H1 (cell line): ENCODE results near the gene GLS2. TPM values are rescaled to one million over a fixed set of nuclear protein-coding genes. Genes with fewer than 3 reads are reported as not detected.

ENCODE experiments used
- CTCF ChIA-PET: fragments of 300-600 bp; sonication (Branson Sonifier 250); formaldehyde crosslinking; loops from one replicate; lab custom pipeline; 2021; ENCODE audit not compliant: partially characterized antibody; lab: Charles Lee
- POLR2A ChIA-PET: fragments of 300-600 bp; sonication (Branson Sonifier 250); formaldehyde crosslinking; loops from one replicate; lab custom pipeline; 2021; ENCODE audit warnings: inconsistent platforms; ENCODE audit not compliant: partially characterized antibody; lab: Charles Lee
- DNase-seq, 2 experiments: peaks; one replicate each; pipeline versions ENCODE4 v3.0.0 to v3.0.0-alpha.2; 2010 to 2022; ENCODE audit warnings: low spot score in 2 of 2, low read depth in 1 of 2, mixed read lengths in 1 of 2
- FAIRE-seq: peaks from 2 replicates; lab custom pipeline; 2011; peaks lifted over from hg19 to GRCh38; lab: Jason Lieb, UNC
- H2AFZ ChIP-seq: 2 replicates; pipeline ENCODE4 v1.8.1; 2012; ENCODE audit warnings: low read length, inconsistent platforms
- H2AK5ac ChIP-seq: 2 replicates; pipeline ENCODE4 v1.6.1; 2013; ENCODE audit warnings: low read depth, low read length
- H2BK120ac ChIP-seq: replicated peaks from 2 replicates; pipeline ENCODE3; 2013; ENCODE audit warnings: low read depth, low read length, inconsistent platforms
- H2BK12ac ChIP-seq: 2 replicates; pipeline ENCODE4 v1.6.1; 2013; ENCODE audit warnings: low read depth, low read length
- H2BK15ac ChIP-seq: 2 replicates; pipeline ENCODE4 v1.6.1; 2013; ENCODE audit warnings: low read length
- H2BK20ac ChIP-seq: 2 replicates; pipeline ENCODE4 v1.6.1; 2013; ENCODE audit warnings: low read length
- H2BK5ac ChIP-seq: 2 replicates; pipeline ENCODE4 v1.6.1; 2013; ENCODE audit warnings: low read depth, low read length
- H3K14ac ChIP-seq: 2 replicates; pipeline ENCODE4 v1.6.1; 2013; ENCODE audit warnings: inconsistent platforms; ENCODE audit not compliant: insufficient read length
- H3K18ac ChIP-seq: 2 replicates; pipeline ENCODE4 v1.6.1; 2013; ENCODE audit warnings: low read length; ENCODE audit errors: extremely low read depth
- H3K23ac ChIP-seq: 2 replicates; pipeline ENCODE4 v1.6.1; 2013; ENCODE audit warnings: inconsistent platforms; ENCODE audit not compliant: insufficient read length
- H3K23me2 ChIP-seq: 2 replicates; pipeline ENCODE4 v1.6.1; 2013; ENCODE audit warnings: low read depth, low read length
- H3K27ac ChIP-seq: 2 replicates; pipeline ENCODE4 v1.6.1; 2011; ENCODE audit warnings: low read depth, low read length, inconsistent platforms
- H3K27me3 ChIP-seq, 4 experiments: replicated peaks in 1 of 4; 1 replicate in 1 of 4; 2 replicates in 3 of 4; pipeline versions ENCODE4 v1.6.1 to v1.8.1; 2011 to 2013; ENCODE audit warnings: low read length in 3 of 4, mild to moderate bottlenecking in 3 of 4, inconsistent platforms in 2 of 4, mixed read lengths in 2 of 4, moderate library complexity in 1 of 4; ENCODE audit not compliant: control insufficient read depth in 3 of 4, insufficient read depth in 3 of 4; ENCODE audit errors: extremely low read depth in 1 of 4
- H3K36me3 ChIP-seq, 4 experiments: 2 replicates each; pipeline versions ENCODE4 v1.6.1 to v1.8.1; 2011 to 2013; ENCODE audit warnings: mild to moderate bottlenecking in 4 of 4, low read length in 3 of 4, moderate library complexity in 2 of 4, control low read depth in 1 of 4, inconsistent platforms in 1 of 4; ENCODE audit not compliant: insufficient read depth in 4 of 4, control insufficient read depth in 2 of 4
- H3K4ac ChIP-seq: replicated peaks from 2 replicates; pipeline ENCODE3; 2013; ENCODE audit warnings: low read length, low read depth, mixed read lengths, inconsistent platforms; ENCODE audit not compliant: insufficient read length
- H3K4me1 ChIP-seq, 4 experiments: replicated peaks in 1 of 4; 1 replicate in 1 of 4; 2 replicates in 3 of 4; pipeline versions ENCODE4 v1.6.1 to v1.8.1; 2011 to 2013; ENCODE audit warnings: low read length in 3 of 4, inconsistent platforms in 2 of 4, mixed read lengths in 1 of 4; ENCODE audit not compliant: insufficient read depth in 4 of 4, control insufficient read depth in 3 of 4
- H3K4me2 ChIP-seq, 2 experiments: 2 replicates each; pipeline versions ENCODE4 v1.6.1 to v1.8.1; 2011 to 2013; ENCODE audit warnings: low read depth in 2 of 2, low read length in 2 of 2, control low read depth in 1 of 2, inconsistent platforms in 1 of 2, mild to moderate bottlenecking in 1 of 2; ENCODE audit not compliant: insufficient read depth in 1 of 2
- H3K4me3 ChIP-seq, 4 experiments: fragments of 200-600, 300-600 bp in 1 of 4; sonication (generic), shearing (Covaris generic), sonication (Bioruptor Twin) in 1 of 4; 2 replicates each; pipeline versions ENCODE4 v1.5.1 to v1.8.1; 2011 to 2016; ENCODE audit warnings: low read length in 4 of 4, low read depth in 3 of 4, control low read depth in 2 of 4, inconsistent platforms in 2 of 4, mild to moderate bottlenecking in 2 of 4, mixed read lengths in 1 of 4, moderate library complexity in 1 of 4; ENCODE audit not compliant: insufficient read depth in 2 of 4; ENCODE audit errors: extremely low read depth in 1 of 4
- H3K56ac ChIP-seq: replicated peaks from 2 replicates; pipeline ENCODE3; 2013; ENCODE audit warnings: low read depth, mild to moderate bottlenecking, mixed read lengths, low read length, inconsistent platforms; ENCODE audit not compliant: insufficient read length
- H3K79me1 ChIP-seq: 2 replicates; pipeline ENCODE4 v1.6.1; 2013; ENCODE audit warnings: low read depth, low read length, control low read depth
- H3K79me2 ChIP-seq, 2 experiments: 2 replicates each; pipeline versions ENCODE4 v1.6.1 to v1.8.1; 2012 to 2013; ENCODE audit warnings: low read length in 2 of 2, mild to moderate bottlenecking in 2 of 2, inconsistent platforms in 1 of 2; ENCODE audit not compliant: insufficient read depth in 2 of 2, control insufficient read depth in 1 of 2
- H3K9ac ChIP-seq, 4 experiments: replicated peaks in 1 of 4; 1 replicate in 1 of 4; 2 replicates in 3 of 4; pipeline versions ENCODE4 v1.6.1 to v1.8.1; 2011 to 2013; ENCODE audit warnings: low read depth in 3 of 4, low read length in 3 of 4, control low read depth in 2 of 4, mild to moderate bottlenecking in 2 of 4, moderate library complexity in 2 of 4, inconsistent platforms in 1 of 4; ENCODE audit errors: extremely low read depth in 1 of 4
- H3K9me3 ChIP-seq, 2 experiments: 2 replicates each; pipeline versions ENCODE4 v1.6.1 to v1.8.1; 2012 to 2013; ENCODE audit warnings: mild to moderate bottlenecking in 2 of 2, moderate library complexity in 2 of 2, control low read depth in 1 of 2, inconsistent platforms in 1 of 2, low read depth in 1 of 2, low read length in 1 of 2, mixed read lengths in 1 of 2; ENCODE audit not compliant: insufficient read depth in 2 of 2
- H4K20me1 ChIP-seq, 2 experiments: replicated peaks in 1 of 2; 2 replicates each; pipeline versions ENCODE3 to v1.8.1; 2011 to 2013; ENCODE audit warnings: inconsistent platforms in 2 of 2, low read length in 2 of 2, mild to moderate bottlenecking in 1 of 2; ENCODE audit not compliant: insufficient read depth in 2 of 2, control insufficient read depth in 1 of 2
- H4K5ac ChIP-seq: 2 replicates; pipeline ENCODE4 v1.6.1; 2013; ENCODE audit warnings: low read length, low read depth, mixed read lengths, inconsistent platforms; ENCODE audit not compliant: insufficient read length
- H4K8ac ChIP-seq: 2 replicates; pipeline ENCODE4 v1.8.0; 2013; ENCODE audit warnings: mild to moderate bottlenecking, moderate library complexity, low read length, inconsistent platforms; ENCODE audit not compliant: insufficient read depth; ENCODE audit errors: extremely low read depth
- H4K91ac ChIP-seq: replicated peaks from 2 replicates; pipeline ENCODE3; 2013; ENCODE audit warnings: low read length, mixed read lengths, inconsistent platforms; ENCODE audit not compliant: insufficient read length
- EP300 ChIP-seq, 2 experiments: IDR thresholded peaks; 1 replicate in 1 of 2; 2 replicates in 1 of 2; pipeline ENCODE4 v1.6.1; 2011 to 2012; ENCODE audit warnings: low read depth in 2 of 2, low read length in 2 of 2, mild to moderate bottlenecking in 2 of 2, borderline replicate concordance in 1 of 2, inconsistent platforms in 1 of 2, moderate library complexity in 1 of 2
- HDAC2 ChIP-seq, 2 experiments: fragments of 300-600 bp in 1 of 2; sonication (generic) in 1 of 2; IDR thresholded peaks; 2 replicates each; pipeline ENCODE4 v1.6.1; 2011 to 2012; ENCODE audit warnings: low read depth in 2 of 2, low read length in 2 of 2, mild to moderate bottlenecking in 2 of 2, moderate library complexity in 2 of 2, borderline replicate concordance in 1 of 2, inconsistent platforms in 1 of 2
- JUN ChIP-seq: IDR thresholded peaks from 2 replicates; pipeline ENCODE4 v1.6.1; 2011; ENCODE audit warnings: low read depth, mild to moderate bottlenecking, improper control_type of control experiment, low read length
- MAFK ChIP-seq: IDR thresholded peaks from 2 replicates; pipeline ENCODE4 v1.6.1; 2012; ENCODE audit warnings: low read depth, mild to moderate bottlenecking, improper control_type of control experiment, low read length
- NANOG ChIP-seq: IDR thresholded peaks from 2 replicates; pipeline ENCODE4 v1.6.1; 2011; ENCODE audit warnings: low read length, low read depth, mild to moderate bottlenecking, inconsistent platforms; ENCODE audit not compliant: insufficient read depth, poor library complexity, severe bottlenecking
- SRF ChIP-seq: IDR thresholded peaks from 2 replicates; pipeline ENCODE4 v1.6.1; 2011; ENCODE audit warnings: mild to moderate bottlenecking, low read depth, low read length, moderate library complexity
- WGBS, 2 experiments: shearing (Covaris generic) in 1 of 2; methylation state at CpG; one replicate each; pipeline versions ENCODE4 v1.1.6 to v1.1.7; 2013 to 2015; ENCODE audit warnings: low lambda C conversion rate in 2 of 2, mixed read lengths in 2 of 2, inconsistent platforms in 1 of 2, low coverage in 1 of 2, missing lambda C conversion rate in 1 of 2; ENCODE audit not compliant: insufficient replicate concordance in 2 of 2, insufficient coverage in 1 of 2, insufficient read length in 1 of 2; ENCODE audit errors: extremely low coverage in 1 of 2, missing lambda C conversion rate in 1 of 2; 5-methylcytosine and 5-hydroxymethylcytosine counted together
- polyA plus RNA-seq, 7 experiments: library from polyadenylated mRNA; depleted of rRNA in 3 of 7; stranded (reverse) in 5 of 7; unstranded in 2 of 7; fragments of >200 nt in 5 of 7; fragments of 200-250 nt in 2 of 7; gene quantifications; 1 replicate in 5 of 7; 2 replicates in 1 of 7; 4 replicates in 1 of 7; pipeline versions ENCODE4 v1.2.1 to v1.2.3, GENCODE V29; 2011 to 2013; ENCODE audit warnings: missing spikeins in 2 of 7, mixed read lengths in 2 of 7
- total RNA-seq: library from RNA; stranded (reverse); fragmentation: NEBNext Ultra II Directional; extraction: Animal tissue kit (Norgen Biotek cat#: 25700); gene quantifications from 2 replicates; pipeline ENCODE4 v1.2.1, GENCODE V29; 2021
- TF ChIP-seq, protein P1 (sequence below), 3 experiments: IDR thresholded peaks; 1 replicate in 2 of 3; 2 replicates in 1 of 3; pipeline versions ENCODE4 v1.5.1 to v1.6.1; 2011; ENCODE audit warnings: low read length in 3 of 3, mild to moderate bottlenecking in 3 of 3, inconsistent platforms in 2 of 3, low read depth in 1 of 3, moderate library complexity in 1 of 3; ENCODE audit not compliant: insufficient read depth in 1 of 3; ENCODE audit errors: control extremely low read depth in 1 of 3

GLS2 gene
- total and polyA plus RNA-seq, 2 of the 8 experiments (the other 6 are each of a cell fraction or from before 2014, with no cell fraction given) = 14.5 to 20.1 TPM

DNA sequence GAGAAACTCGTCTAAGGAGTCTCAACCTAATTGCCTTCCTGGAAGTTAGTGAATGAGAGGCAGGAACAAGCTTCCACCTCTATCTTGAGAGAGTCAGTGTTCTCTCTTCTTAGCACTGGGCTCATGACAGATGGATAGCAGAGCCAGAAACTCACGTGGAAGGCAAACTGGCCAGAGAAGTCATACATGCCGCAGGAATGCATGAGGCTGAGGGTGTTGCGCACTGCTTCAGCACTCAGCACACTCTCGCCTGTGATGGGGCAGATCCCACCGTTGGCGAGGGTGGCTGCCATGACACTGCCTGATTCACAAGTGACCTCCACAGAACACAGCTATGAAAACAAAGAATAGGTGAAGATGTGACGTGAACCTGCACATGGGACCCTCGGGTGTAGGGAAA is 13.6 kb downstream of the GLS2 start:
- Histone ChIP-seq H3K23me2 (no peaks in the 10 kb centered on the region), H3K9me3 (no peaks in the 10 kb centered on the region), H3K23ac (no peak overlapping the region), H3K79me1 (peaks cover 8% of the 10 kb centered on the region), H3K27ac (no peak overlapping the region), H2BK20ac (no peak overlapping the region), H3K18ac (no peak overlapping the region), H3K27me3 (no peaks in the 10 kb centered on the region), H2BK12ac (no peak overlapping the region), H4K20me1 (peaks cover 2% of the 10 kb centered on the region in 2 experiments), H3K14ac (no peak overlapping the region), H3K79me2 (peaks cover 0 to 18% of the 10 kb centered on the region in 2 experiments; a peak in 2 of 4 replicates), H4K8ac (no peak overlapping the region), H4K91ac (no peak overlapping the region), H3K4me2 (no peak overlapping the region), H4K5ac (no peak overlapping the region), H3K9ac (no peak overlapping the region), H3K36me3 (peaks cover 5 to 27% (median 7%) of the 10 kb centered on the region in 4 experiments; a peak in 7 of 8 replicates), H3K56ac (no peak overlapping the region), H3K4ac (no peak overlapping the region), H2BK5ac (no peak overlapping the region), H2AFZ (no peak overlapping the region), H2BK120ac (no peak overlapping the region), H3K4me1 (peaks cover 0 to 3% (median 0%) of the 10 kb centered on the region in 4 experiments; a peak in 1 of 7 replicates), H2BK15ac (no peak overlapping the region), H3K4me3 (no peak overlapping the region), H2AK5ac (no peak overlapping the region)
- FAIRE-seq (no peak), DNase-seq (no peak)
- ChIA-PET CTCF (interaction anchor here (1.0 to 1.7 kb wide), 4 partner anchors 10 to 116 kb away, joined by 3 to 5 read pairs (median 4); no protein-coding TSS in a partner anchor), POLR2A (interaction anchor here (0.8 to 2.5 kb wide), 5 partner anchors 10 to 180 kb away, joined by 3 to 9 read pairs (median 6); partner anchors contain the start of gene GLS2)
- WGBS, 2 experiments = 87% methylated on average over 9 of the region's 9 CpGs; no CpG with 5 or more reads in 1 of the 2 experiments
- TF ChIP-seq NANOG (no peak), JUN (no peak), HDAC2 (IDR thresholded peaks at IDR 0.05; ENCODE audit: borderline replicate concordance in 1 of 2, low read depth in 2 of 2, low read length in 2 of 2) (no peak), SRF (no peak), EP300 (IDR thresholded peaks at IDR 0.05; ENCODE audit: borderline replicate concordance in 1 of 2, low read depth in 2 of 2, low read length in 2 of 2) (no peak), MAFK (no peak)
- TF ChIP-seq, protein P1, sequence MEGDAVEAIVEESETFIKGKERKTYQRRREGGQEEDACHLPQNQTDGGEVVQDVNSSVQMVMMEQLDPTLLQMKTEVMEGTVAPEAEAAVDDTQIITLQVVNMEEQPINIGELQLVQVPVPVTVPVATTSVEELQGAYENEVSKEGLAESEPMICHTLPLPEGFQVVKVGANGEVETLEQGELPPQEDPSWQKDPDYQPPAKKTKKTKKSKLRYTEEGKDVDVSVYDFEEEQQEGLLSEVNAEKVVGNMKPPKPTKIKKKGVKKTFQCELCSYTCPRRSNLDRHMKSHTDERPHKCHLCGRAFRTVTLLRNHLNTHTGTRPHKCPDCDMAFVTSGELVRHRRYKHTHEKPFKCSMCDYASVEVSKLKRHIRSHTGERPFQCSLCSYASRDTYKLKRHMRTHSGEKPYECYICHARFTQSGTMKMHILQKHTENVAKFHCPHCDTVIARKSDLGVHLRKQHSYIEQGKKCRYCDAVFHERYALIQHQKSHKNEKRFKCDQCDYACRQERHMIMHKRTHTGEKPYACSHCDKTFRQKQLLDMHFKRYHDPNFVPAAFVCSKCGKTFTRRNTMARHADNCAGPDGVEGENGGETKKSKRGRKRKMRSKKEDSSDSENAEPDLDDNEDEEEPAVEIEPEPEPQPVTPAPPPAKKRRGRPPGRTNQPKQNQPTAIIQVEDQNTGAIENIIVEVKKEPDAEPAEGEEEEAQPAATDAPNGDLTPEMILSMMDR (IDR thresholded peaks at IDR 0.05; ENCODE audit: control extremely low read depth in 1 of 3, insufficient read depth in 1 of 3, low read depth in 1 of 3, low read length in 3 of 3) = no peak
